Endothelial cell of umbilical vein (primary cell): ENCODE measurements around the gene EIF4E3. TPM values are rescaled to one million over a fixed set of nuclear protein-coding genes. Genes with fewer than 3 reads are reported as not detected.

Experiments used
- BruUV-seq: library from RNA; stranded (reverse); fragments of 400-500 nt; replicated peaks from 2 replicates; lab custom pipeline; 2021; lab: Mats Ljungman, UMichigan
- CTCF ChIA-PET: fragments of 300-600, 350-600 bp; sonication (Branson Sonifier 250); formaldehyde crosslinking; loops from one replicate; lab custom pipeline; 2021; ENCODE audit warnings: antibody characterized with exemption, inconsistent platforms; lab: Charles Lee
- POLR2A ChIA-PET: fragments of 300-600, 350-600 bp; sonication (Branson Sonifier 250); formaldehyde crosslinking; loops from one replicate; lab custom pipeline; 2021; ENCODE audit warnings: antibody characterized with exemption, inconsistent platforms; lab: Charles Lee
- DNase-seq: peaks from one replicate; pipeline ENCODE4 v3.0.0-alpha.2; 2011; ENCODE audit warnings: low read depth, low spot score
- FAIRE-seq: peaks from 2 replicates; lab custom pipeline; 2011; peaks lifted over from hg19 to GRCh38; lab: Jason Lieb, UNC
- H2AFZ ChIP-seq: 2 replicates; pipeline ENCODE4 v1.6.0; 2012; ENCODE audit warnings: low read depth, low read length, control low read depth, inconsistent platforms
- H3K27ac ChIP-seq: 2 replicates; pipeline ENCODE4 v1.5.1; 2011; ENCODE audit warnings: low read depth, mild to moderate bottlenecking, control low read depth, low read length, moderate library complexity; ENCODE audit not compliant: insufficient read depth
- H3K27me3 ChIP-seq, 2 experiments: 2 replicates each; pipeline versions ENCODE4 v1.6.0 to v1.6.1; 2011; ENCODE audit warnings: low read length in 2 of 2, mixed read lengths in 1 of 2; ENCODE audit not compliant: control insufficient read depth in 2 of 2, insufficient read depth in 2 of 2
- H3K36me3 ChIP-seq, 2 experiments: 2 replicates in 1 of 2; 3 replicates in 1 of 2; pipeline ENCODE4 v1.5.1; 2011; ENCODE audit warnings: low read length in 2 of 2, mild to moderate bottlenecking in 1 of 2, moderate library complexity in 1 of 2; ENCODE audit not compliant: control insufficient read depth in 2 of 2, insufficient read depth in 2 of 2; ENCODE audit errors: extremely low read depth in 1 of 2
- H3K4me1 ChIP-seq: 3 replicates; pipeline ENCODE4 v1.5.1; 2011; ENCODE audit warnings: mild to moderate bottlenecking, low read length; ENCODE audit not compliant: control insufficient read depth, insufficient read depth; ENCODE audit errors: extremely low read depth
- H3K4me2 ChIP-seq: 2 replicates; pipeline ENCODE4 v1.6.1; 2011; ENCODE audit warnings: low read length, control low read depth, mixed read lengths; ENCODE audit not compliant: insufficient read depth
- H3K4me3 ChIP-seq, 3 experiments: fragments of 200-600 bp in 1 of 3; sonication (generic), shearing (Covaris generic) in 1 of 3; replicated peaks in 1 of 3; 2 replicates each; pipeline ENCODE4 v1.5.1; 2011 to 2016; ENCODE audit warnings: control low read depth in 3 of 3, low read length in 3 of 3, mild to moderate bottlenecking in 2 of 3, inconsistent platforms in 1 of 3, low read depth in 1 of 3, moderate library complexity in 1 of 3; ENCODE audit not compliant: insufficient read depth in 1 of 3
- H3K79me2 ChIP-seq: 2 replicates; pipeline ENCODE4 v1.6.0; 2012; ENCODE audit warnings: low read length, inconsistent platforms; ENCODE audit not compliant: control insufficient read depth, insufficient read depth
- H3K9ac ChIP-seq: replicated peaks from 2 replicates; pipeline ENCODE3; 2011; ENCODE audit warnings: low read length, control low read depth; ENCODE audit not compliant: insufficient read depth; ENCODE audit errors: extremely low read depth
- H3K9me1 ChIP-seq: replicated peaks from 3 replicates; pipeline ENCODE4 v1.6.0; 2011; ENCODE audit warnings: mild to moderate bottlenecking, low read length; ENCODE audit not compliant: control insufficient read depth, insufficient read depth; ENCODE audit errors: extremely low read depth
- H3K9me3 ChIP-seq: replicated peaks from 2 replicates; pipeline ENCODE4 v1.5.1; 2012; ENCODE audit warnings: low read length, inconsistent platforms; ENCODE audit not compliant: control insufficient read depth, insufficient read depth
- H4K20me1 ChIP-seq: replicated peaks from 2 replicates; pipeline ENCODE3; 2011; ENCODE audit warnings: mild to moderate bottlenecking, low read length; ENCODE audit not compliant: control insufficient read depth, insufficient read depth; ENCODE audit errors: extremely low read depth
- EZH2 ChIP-seq: IDR thresholded peaks from 2 replicates; pipeline ENCODE4 v1.6.1; 2012; ENCODE audit warnings: borderline replicate concordance, low read depth, mild to moderate bottlenecking, moderate library complexity, low read length, inconsistent platforms; ENCODE audit not compliant: severe bottlenecking
- FOS ChIP-seq: IDR thresholded peaks from 2 replicates; pipeline ENCODE4 v1.6.1; 2011; ENCODE audit warnings: mild to moderate bottlenecking, low read length, moderate library complexity, borderline replicate concordance; ENCODE audit not compliant: insufficient read depth
- GATA2 ChIP-seq: IDR thresholded peaks from 2 replicates; pipeline ENCODE4 v1.7.0; 2011; ENCODE audit warnings: low read depth, mild to moderate bottlenecking, moderate library complexity, mixed read lengths, low read length; ENCODE audit not compliant: insufficient read length, insufficient read depth
- JUN ChIP-seq: IDR thresholded peaks from 2 replicates; pipeline ENCODE4 v1.6.1; 2011; ENCODE audit warnings: borderline replicate concordance, low read depth; ENCODE audit not compliant: insufficient read length, insufficient read depth
- MAX ChIP-seq: IDR thresholded peaks from 2 replicates; pipeline ENCODE4 v1.6.1; 2011; ENCODE audit not compliant: insufficient read depth, insufficient read length
- MYC ChIP-seq: IDR thresholded peaks from one replicate; pipeline ENCODE4 v1.6.1; 2011; ENCODE audit warnings: mild to moderate bottlenecking, low read depth, low read length
- POLR2A ChIP-seq: IDR thresholded peaks from 2 replicates; pipeline ENCODE4 v1.6.1; 2012; ENCODE audit warnings: low read depth, mild to moderate bottlenecking, control low read depth, low read length
- POLR2AphosphoS5 ChIP-seq: IDR thresholded peaks from 2 replicates; pipeline ENCODE4 v1.6.1; 2012; ENCODE audit warnings: low read depth, mild to moderate bottlenecking, control low read depth, low read length, moderate library complexity; ENCODE audit not compliant: insufficient read depth
- dilution Hi-C: fragments of 300-500 bp; cut with MboI; formaldehyde crosslinking; loops from one replicate; pipeline ENCODE4 v1.15.0; 2019; ENCODE audit warnings: low sequenced_read_pairs; ENCODE audit not compliant: extremely low pct_ligation_motif_present
- intact Hi-C: fragments of 100-400 bp; cut with micrococcal nuclease; formaldehyde crosslinking; loops from one replicate; pipeline ENCODE4 v1.10.0; 2022
- polyA plus RNA-seq, 4 experiments: library from polyadenylated mRNA; depleted of rRNA in 3 of 4; stranded (reverse) in 3 of 4; unstranded in 1 of 4; fragments of >200 nt; gene quantifications; 2 replicates each; pipeline versions ENCODE4 v1.2.1 to v1.2.3, GENCODE V29; 2011 to 2012; ENCODE audit warnings: missing spikeins in 1 of 4
- total RNA-seq: library from RNA; stranded (reverse); gene quantifications from 2 replicates; pipeline ENCODE4 v1.2.3, GENCODE V29; 2021
- TF ChIP-seq, protein P1 (sequence below), 2 donors: IDR thresholded peaks; 1 replicate in 1 of 2; 2 replicates in 1 of 2; pipeline ENCODE4 v1.5.1; 2011; ENCODE audit warnings: low read length in 2 of 2, mild to moderate bottlenecking in 2 of 2, moderate library complexity in 2 of 2, control low read depth in 1 of 2, inconsistent platforms in 1 of 2, low read depth in 1 of 2; ENCODE audit not compliant: insufficient read depth in 1 of 2; ENCODE audit errors: extremely low read depth in 1 of 2

EIF4E3 gene
- total and polyA plus RNA-seq, 2 donors (not counting 3 experiments of a cell fraction or from before 2014, with no cell fraction given) = 1.3 to 4.9 TPM

DNA sequence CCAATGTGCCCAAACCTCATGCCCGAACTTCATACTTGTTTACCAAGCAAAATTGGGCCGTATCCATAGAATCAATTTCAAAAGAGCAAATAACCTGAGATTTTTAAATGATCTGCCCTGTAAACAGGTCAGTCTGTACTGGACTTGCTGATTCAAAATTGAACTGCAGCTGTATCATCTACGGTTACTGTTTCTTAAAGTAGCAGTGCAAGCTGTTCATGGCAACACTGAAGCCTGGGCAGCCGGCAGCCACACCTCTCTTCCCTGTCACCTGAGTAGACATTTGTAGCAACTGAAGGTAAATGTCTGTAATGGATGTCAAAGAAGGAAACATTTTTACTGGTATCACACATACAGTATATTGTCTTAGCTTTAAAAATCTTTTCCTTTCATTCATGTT is 10.6 kb downstream of the EIF4E3 start:
- DNase-seq (no peak), FAIRE-seq (no peak)
- Histone ChIP-seq H3K27me3 (peaks cover 0 to 4% of the 10 kb centered on the region in 2 experiments), H3K4me2 (no peak overlapping the region), H3K79me2 (no peaks in the 10 kb centered on the region), H4K20me1 (no peaks in the 10 kb centered on the region), H3K36me3 (no peaks in the 10 kb centered on the region), H2AFZ (no peak overlapping the region), H3K9me3 (no peaks in the 10 kb centered on the region), H3K9me1 (no peaks in the 10 kb centered on the region), H3K9ac (no peak overlapping the region), H3K4me1 (no peaks in the 10 kb centered on the region), H3K4me3 (no peak overlapping the region), H3K27ac (no peak overlapping the region)
- no TSS peak for BruUV-seq
- POLR2A ChIA-PET = no interaction called here
- CTCF ChIA-PET = interaction anchor here (0.8 kb wide), 1 partner anchor 13 kb away, joined by 3 read pairs; no protein-coding TSS in a partner anchor
- intact Hi-C loops = loop anchor here (5.0 to 10.0 kb wide), 2 partner anchors 143 to 1370 kb away; no protein-coding TSS in a partner anchor
- dilution Hi-C loops = no loop called here
- TF ChIP-seq POLR2A = no peak
- TF ChIP-seq MAX = no peak
- TF ChIP-seq EZH2 = no peak
- no peak for TF ChIP-seq FOS
- TF ChIP-seq, protein P1, sequence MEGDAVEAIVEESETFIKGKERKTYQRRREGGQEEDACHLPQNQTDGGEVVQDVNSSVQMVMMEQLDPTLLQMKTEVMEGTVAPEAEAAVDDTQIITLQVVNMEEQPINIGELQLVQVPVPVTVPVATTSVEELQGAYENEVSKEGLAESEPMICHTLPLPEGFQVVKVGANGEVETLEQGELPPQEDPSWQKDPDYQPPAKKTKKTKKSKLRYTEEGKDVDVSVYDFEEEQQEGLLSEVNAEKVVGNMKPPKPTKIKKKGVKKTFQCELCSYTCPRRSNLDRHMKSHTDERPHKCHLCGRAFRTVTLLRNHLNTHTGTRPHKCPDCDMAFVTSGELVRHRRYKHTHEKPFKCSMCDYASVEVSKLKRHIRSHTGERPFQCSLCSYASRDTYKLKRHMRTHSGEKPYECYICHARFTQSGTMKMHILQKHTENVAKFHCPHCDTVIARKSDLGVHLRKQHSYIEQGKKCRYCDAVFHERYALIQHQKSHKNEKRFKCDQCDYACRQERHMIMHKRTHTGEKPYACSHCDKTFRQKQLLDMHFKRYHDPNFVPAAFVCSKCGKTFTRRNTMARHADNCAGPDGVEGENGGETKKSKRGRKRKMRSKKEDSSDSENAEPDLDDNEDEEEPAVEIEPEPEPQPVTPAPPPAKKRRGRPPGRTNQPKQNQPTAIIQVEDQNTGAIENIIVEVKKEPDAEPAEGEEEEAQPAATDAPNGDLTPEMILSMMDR (IDR thresholded peaks at IDR 0.05; ENCODE audit: extremely low read depth in 1 of 2, insufficient read depth in 1 of 2, low read depth in 1 of 2, low read length in 2 of 2) = no peak
- no peak for TF ChIP-seq GATA2
- TF ChIP-seq MYC = no peak
- TF ChIP-seq JUN = no peak
- TF ChIP-seq POLR2AphosphoS5 = no peak
